ENCODE results near the gene CKM.

DNA sequence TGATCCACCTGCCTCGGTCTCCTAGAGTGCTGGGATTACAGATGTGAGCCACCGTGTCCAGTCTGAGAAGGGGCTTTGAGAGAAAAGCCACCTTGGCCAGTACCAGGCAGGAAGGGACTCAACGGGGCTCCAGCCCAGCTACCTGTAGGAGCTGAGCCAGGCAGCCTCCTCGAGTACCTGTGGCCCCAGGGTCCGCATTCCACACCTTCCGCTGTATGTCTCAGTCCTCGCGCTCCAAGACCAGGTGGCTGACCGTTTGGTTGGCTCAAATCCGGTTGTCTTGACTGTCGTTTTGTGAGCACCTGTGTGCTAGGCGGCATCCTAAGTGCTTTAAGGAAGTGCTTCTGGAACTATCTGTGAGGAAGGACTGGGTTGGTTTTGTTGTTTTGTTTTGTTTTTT, 55.4 kb downstream of the CKM start:
- no peak for TF ChIP-seq CTCF (IDR thresholded peaks at IDR 0.05)
- no peak for TF ChIP-seq EP300 (IDR thresholded peaks at IDR 0.05)
- TF ChIP-seq POLR2A (IDR thresholded peaks at IDR 0.05; ENCODE audit: low read depth) = no peak
- no peak for TF ChIP-seq POLR2AphosphoS5 (IDR thresholded peaks at IDR 0.05)
